ENCODE results near the gene SDHB. TPM values are rescaled to one million over a fixed set of nuclear protein-coding genes. Genes with fewer than 3 reads are reported as not detected.

The SDHB gene
- total RNA-seq, 6 experiments from 2014 or later = 139 to 244 (median 178) TPM

DNA sequence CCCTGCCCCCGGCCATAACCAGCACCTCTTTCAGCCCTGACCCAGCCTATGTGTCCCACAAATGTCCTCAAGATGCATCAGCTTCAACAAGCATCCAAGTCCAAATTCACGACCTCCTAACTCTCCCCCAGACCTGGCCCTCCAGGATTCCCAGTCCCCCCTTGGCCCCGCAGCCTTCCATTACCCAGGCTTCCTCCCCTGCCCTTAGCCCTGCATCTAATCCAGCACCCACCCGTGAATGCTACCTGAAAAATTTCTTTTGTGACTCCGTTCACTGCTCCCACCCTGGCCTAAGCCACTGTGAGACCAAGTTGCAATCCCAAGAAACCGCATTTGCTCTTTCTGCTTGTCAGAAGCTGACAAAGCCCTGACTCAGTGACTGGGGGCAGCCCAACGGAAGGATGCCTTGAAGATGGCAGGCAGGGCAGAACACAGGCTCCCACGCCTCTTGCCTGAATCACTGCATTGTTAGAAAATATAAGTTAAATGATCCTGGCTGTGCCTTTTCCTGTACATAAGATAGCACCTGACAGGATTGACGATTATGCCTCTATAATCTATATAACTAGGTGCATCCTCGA, 72.5 kb downstream of the SDHB start:
- H3K36me3 ChIP-seq = peaks cover 0 to 1% (median 0%) of the 10 kb centered on the region in 4 donors
- TF ChIP-seq, protein P1, sequence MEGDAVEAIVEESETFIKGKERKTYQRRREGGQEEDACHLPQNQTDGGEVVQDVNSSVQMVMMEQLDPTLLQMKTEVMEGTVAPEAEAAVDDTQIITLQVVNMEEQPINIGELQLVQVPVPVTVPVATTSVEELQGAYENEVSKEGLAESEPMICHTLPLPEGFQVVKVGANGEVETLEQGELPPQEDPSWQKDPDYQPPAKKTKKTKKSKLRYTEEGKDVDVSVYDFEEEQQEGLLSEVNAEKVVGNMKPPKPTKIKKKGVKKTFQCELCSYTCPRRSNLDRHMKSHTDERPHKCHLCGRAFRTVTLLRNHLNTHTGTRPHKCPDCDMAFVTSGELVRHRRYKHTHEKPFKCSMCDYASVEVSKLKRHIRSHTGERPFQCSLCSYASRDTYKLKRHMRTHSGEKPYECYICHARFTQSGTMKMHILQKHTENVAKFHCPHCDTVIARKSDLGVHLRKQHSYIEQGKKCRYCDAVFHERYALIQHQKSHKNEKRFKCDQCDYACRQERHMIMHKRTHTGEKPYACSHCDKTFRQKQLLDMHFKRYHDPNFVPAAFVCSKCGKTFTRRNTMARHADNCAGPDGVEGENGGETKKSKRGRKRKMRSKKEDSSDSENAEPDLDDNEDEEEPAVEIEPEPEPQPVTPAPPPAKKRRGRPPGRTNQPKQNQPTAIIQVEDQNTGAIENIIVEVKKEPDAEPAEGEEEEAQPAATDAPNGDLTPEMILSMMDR (IDR thresholded peaks at IDR 0.05) = no peak
- no peak for TF ChIP-seq POLR2A (IDR thresholded peaks at IDR 0.05)

DNA sequence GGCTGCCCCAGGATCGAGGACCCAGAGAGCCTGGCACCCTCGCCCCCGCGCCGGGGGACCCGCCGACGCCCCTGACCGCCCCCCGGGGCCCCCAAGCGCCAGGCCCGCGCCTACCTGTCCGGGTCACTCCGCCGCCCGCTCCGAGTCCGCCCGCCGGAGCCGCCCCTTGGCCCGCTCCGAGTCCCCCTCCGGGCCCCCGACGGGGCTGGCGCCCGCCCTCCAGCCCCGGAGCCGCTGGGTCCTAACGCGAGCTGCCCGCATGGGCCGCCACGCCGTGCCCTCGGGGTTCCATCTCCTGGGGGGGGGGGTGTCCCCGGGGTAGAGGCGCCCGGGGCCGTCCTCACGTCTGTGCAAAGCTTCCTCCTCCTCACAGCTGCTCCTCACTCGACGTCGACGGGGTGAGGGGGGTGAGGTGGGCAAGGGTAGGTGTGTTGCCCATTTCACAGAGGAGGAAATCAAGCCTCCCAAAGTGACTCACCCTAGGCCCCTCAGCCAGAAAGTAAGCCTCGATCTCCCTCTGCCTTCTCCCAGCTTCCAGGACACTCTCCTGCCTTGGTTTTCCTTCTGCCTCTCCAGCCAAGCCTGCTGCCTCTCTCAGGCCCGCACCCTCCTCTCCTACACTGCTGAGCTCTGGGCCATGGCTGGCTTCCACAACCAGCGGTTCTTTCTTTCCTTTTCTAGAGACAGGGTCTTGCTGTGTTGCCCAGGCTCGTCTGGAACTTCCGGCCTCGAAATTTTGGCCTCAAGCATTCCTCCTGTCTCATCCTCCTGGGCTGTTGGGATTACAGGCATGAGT, 73.2 kb downstream of the SDHB start, which contains the start of gene MFAP2:
Gene MFAP2 (minus strand): TSS at position 148 of the 796 bp plus-strand sequence. CDS start 2,347 bp downstream, outside the sequence.
- Histone ChIP-seq H3K27me3 (no peaks in the 10 kb centered on the region), H3K27ac (no peak within 1 kb of the TSS), H3K4me3 (peak within 1 kb of the TSS in 1 of 3 donors; percentile 29), H3K4me1 (no peaks in the 10 kb centered on the region), H3K36me3 (no peaks in the 10 kb centered on the region), H3K9me3 (no peaks in the 10 kb centered on the region)
- no peak for ATAC-seq
- intact Hi-C loops (cut with DNase I) = no loop called here
- 3% methylated on average over 5 of the region's 53 CpGs for WGBS (ENCODE audit: insufficient coverage, low coverage, low lambda C conversion rate, missing lambda C conversion rate)
- TF ChIP-seq, protein P1 (IDR thresholded peaks at IDR 0.05) = no peak
- no peak for TF ChIP-seq POLR2A (IDR thresholded peaks at IDR 0.05)
- no peak for DNase-seq

More for the DNA sequence above, 72.5 kb downstream of the SDHB start:
- Histone ChIP-seq H3K9me3 (no peaks in the 10 kb centered on the region), H3K4me1 (no peaks in the 10 kb centered on the region), H3K27me3 (no peaks in the 10 kb centered on the region), H3K27ac (no peak overlapping the region), H3K4me3 (no peak overlapping the region)
- 83% methylated on average over 9 of the region's 10 CpGs for WGBS (ENCODE audit: insufficient coverage, low coverage, low lambda C conversion rate, missing lambda C conversion rate)
- DNase-seq (no peak), ATAC-seq (no peak)
- intact Hi-C loops (cut with DNase I) = no loop called here

DNA sequence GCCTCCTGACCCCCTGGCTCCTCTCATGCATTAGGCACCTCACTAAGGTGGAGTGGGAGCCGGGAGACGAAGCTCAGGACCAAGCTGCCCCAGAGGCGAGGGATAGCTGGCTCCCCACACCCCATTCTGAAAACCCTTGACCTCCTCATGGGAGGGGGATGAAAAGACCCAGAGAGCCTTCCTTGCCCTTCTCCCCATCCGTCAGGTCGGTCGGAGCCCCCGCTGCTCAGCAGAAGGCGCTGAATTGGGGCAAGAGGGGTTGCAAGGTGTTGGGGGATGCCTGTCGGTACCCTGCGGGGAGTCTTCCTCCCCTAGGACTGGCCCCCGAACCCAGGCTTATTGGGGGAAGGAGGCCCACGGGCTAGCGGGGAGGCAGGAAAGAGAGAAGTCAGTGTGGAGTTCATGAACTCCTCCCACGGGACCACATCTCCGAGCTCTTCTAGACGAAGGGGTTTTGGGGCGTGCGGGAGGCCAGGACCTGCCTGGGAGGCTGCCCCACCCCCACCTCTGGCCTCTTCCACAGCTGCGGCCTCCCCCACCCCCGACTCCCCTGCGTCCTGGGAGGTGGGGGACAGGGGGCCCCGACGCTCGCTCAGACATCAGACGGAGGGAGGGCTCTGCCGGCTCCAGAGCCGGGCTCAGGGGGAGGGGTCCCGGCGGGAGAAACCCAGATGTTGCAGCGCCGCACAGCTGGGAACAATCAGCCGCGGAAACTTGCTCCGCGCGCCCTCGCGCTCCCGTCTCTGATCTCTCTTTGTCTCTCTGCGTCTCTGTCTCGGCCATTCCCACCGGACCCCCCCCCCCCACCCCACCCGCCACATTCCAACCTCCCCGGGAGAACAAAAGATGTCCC, 74.1 kb downstream of the SDHB start:
- TF ChIP-seq, protein P1 (IDR thresholded peaks at IDR 0.05) = no peak
- no peak for TF ChIP-seq POLR2A (IDR thresholded peaks at IDR 0.05)
- no peaks in the 10 kb centered on the region for H3K36me3 ChIP-seq
- no peak overlapping the region for H3K27ac ChIP-seq
- WGBS (ENCODE audit: insufficient coverage, low coverage, low lambda C conversion rate, missing lambda C conversion rate) = 22% methylated on average over 15 of the region's 44 CpGs
- no peak for ATAC-seq
- H3K4me1 ChIP-seq = no peaks in the 10 kb centered on the region
- H3K4me3 ChIP-seq = no peak overlapping the region
- H3K27me3 ChIP-seq = no peaks in the 10 kb centered on the region
- DNase-seq = no peak
- no peaks in the 10 kb centered on the region for H3K9me3 ChIP-seq
- intact Hi-C loops (cut with DNase I) = no loop called here

DNA sequence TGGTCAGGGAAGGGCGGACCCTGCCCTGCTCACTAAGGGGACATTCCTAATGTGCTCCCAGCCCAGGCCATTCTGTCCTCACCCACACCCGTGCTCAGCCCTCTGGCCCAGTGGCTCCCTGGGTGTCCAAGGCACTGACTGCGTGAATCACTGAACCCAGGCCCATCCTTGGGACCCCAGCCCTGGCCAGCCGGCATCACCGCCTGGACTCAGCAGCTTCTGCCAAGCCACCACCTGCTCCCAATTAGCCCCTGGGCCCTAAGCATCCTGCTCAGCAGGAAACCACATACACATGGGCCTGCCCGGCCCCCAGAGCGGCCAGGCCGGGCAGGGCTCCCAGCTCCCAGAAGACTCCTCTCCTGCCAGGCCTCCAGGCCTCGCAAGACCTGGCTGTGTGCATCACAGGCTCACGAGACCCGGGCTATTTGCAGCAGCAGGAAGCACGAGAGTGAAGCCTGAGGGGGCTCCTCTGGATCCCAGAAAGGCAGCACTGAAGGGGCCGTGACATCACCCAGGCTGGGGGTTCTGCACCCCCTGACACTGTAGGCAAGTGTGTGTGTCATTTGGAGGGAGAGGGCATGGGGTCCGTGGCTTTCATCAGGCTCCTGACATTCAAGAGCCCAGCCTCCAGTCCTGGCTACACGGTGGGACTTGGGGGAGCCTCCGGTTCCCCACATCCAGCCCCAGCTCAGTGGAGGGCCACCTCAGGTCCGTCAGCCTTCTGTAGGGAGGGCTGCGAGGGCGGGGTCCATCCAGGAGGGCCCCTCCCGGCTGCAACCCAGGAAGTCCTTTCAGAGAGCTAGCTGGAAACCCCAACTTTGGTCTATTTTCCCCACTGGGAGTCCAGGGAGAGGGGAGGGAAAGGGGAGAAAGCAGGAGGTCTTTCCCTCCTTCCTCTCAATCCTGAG, 75.0 kb downstream of the SDHB start:
- intact Hi-C loops (cut with DNase I) = no loop called here
- DNase-seq = no peak
- H3K27ac ChIP-seq = no peak overlapping the region

More for the DNA sequence above, 75.0 kb downstream of the SDHB start:
- Histone ChIP-seq H3K36me3 (no peaks in the 10 kb centered on the region), H3K4me1 (no peaks in the 10 kb centered on the region), H3K9me3 (no peaks in the 10 kb centered on the region), H3K4me3 (no peak overlapping the region), H3K27me3 (no peaks in the 10 kb centered on the region)
- TF ChIP-seq, protein P1 (IDR thresholded peaks at IDR 0.05) = no peak
- TF ChIP-seq POLR2A (IDR thresholded peaks at IDR 0.05) = no peak
- WGBS (ENCODE audit: insufficient coverage, low coverage, low lambda C conversion rate, missing lambda C conversion rate) = 93% methylated on average over 3 of the region's 20 CpGs
- no peak for ATAC-seq

Measured in right lobe of liver (tissue), 6 donors.